Measurements from ENCODE around the gene MTHFD1L. TPM values are rescaled to one million over a fixed set of nuclear protein-coding genes. Genes with fewer than 3 reads are reported as not detected.

Gene MTHFD1L
- total and polyA plus RNA-seq, 3 experiments from 2014 or later = 5.8 to 108 (median 102) TPM

- Histone ChIP-seq H3K36me3 (ENCODE audit: insufficient read depth, low read length) (no peaks in the 10 kb centered on the region), H3K4me3 (ENCODE audit: low read length) (no peak overlapping the region), H3K27ac (ENCODE audit: low read depth, low read length) (no peak overlapping the region), H3K4me1 (ENCODE audit: insufficient read depth, low read length) (no peaks in the 10 kb centered on the region), H3K27me3 (ENCODE audit: insufficient read depth, low read length, poor library complexity, severe bottlenecking) (no peaks in the 10 kb centered on the region), H3K9me3 (ENCODE audit: low read length) (no peaks in the 10 kb centered on the region)
- POLR2A ChIA-PET = no interaction called here
- no peak for DNase-seq
- Mint-ChIP-seq H3K27ac (no peak overlapping the region), H3K27me3 (peaks cover 11 to 23% of the 10 kb centered on the region in 2 donors), H3K36me3 (no peaks in the 10 kb centered on the region), H3K4me3 (no peak overlapping the region), H3K9me3 (peaks cover 0 to 2% (median 0%) of the 10 kb centered on the region in 5 donors), H3K4me1 (no peaks in the 10 kb centered on the region)
- CTCF ChIA-PET = no interaction called here
These were observed 282.6 kb downstream of the MTHFD1L start for GRCh38 chr6:151148111-151148510.

- Mint-ChIP-seq H3K9me3 (peaks cover 0 to 2% (median 0%) of the 10 kb centered on the region in 5 donors), H3K4me1 (no peaks in the 10 kb centered on the region), H3K27me3 (peaks cover 14 to 26% of the 10 kb centered on the region in 2 donors), H3K4me3 (no peak overlapping the region), H3K27ac (no peak overlapping the region), H3K36me3 (no peaks in the 10 kb centered on the region)
- no peaks in the 10 kb centered on the region for H3K36me3 ChIP-seq (ENCODE audit: insufficient read depth, low read length)
- no peaks in the 10 kb centered on the region for H3K4me1 ChIP-seq (ENCODE audit: insufficient read depth, low read length)
- H3K27ac ChIP-seq (ENCODE audit: low read depth, low read length) = no peak overlapping the region
- POLR2A ChIA-PET = no interaction called here
- no peaks in the 10 kb centered on the region for H3K9me3 ChIP-seq (ENCODE audit: low read length)
- DNase-seq = no peak
- no peaks in the 10 kb centered on the region for H3K27me3 ChIP-seq (ENCODE audit: insufficient read depth, low read length, poor library complexity, severe bottlenecking)
- CTCF ChIA-PET = no interaction called here
- H3K4me3 ChIP-seq (ENCODE audit: low read length) = no peak overlapping the region
These were observed 284.3 kb downstream of the MTHFD1L start for GRCh38 chr6:151149793-151150192.

All from CD8-positive, alpha-beta memory T cell (primary cell).